PC-3 (cell line): ENCODE results near the gene SH3PXD2A. TPM values are rescaled to one million over a fixed set of nuclear protein-coding genes. Genes with fewer than 3 reads are reported as not detected.

Experiments
- ATAC-seq: fragments of 200-7000 bp; cut with Tn5 transposase; 2 replicates; pipeline ENCODE4 v1.9.1; 2020; ENCODE audit warnings: mild to moderate bottlenecking, moderate library complexity
- BruUV-seq: library from RNA; stranded (reverse); fragments of 400-500 nt; replicated peaks from 2 replicates; lab custom pipeline; 2021; lab: Mats Ljungman, UMichigan
- CTCF ChIA-PET: fragments of 300-600 bp; sonication (Branson Sonifier 250); formaldehyde crosslinking; loops from one replicate; lab custom pipeline; 2022; ENCODE audit warnings: antibody characterized with exemption; lab: Charles Lee
- POLR2A ChIA-PET: fragments of 300-600 bp; sonication (Branson Sonifier 250); formaldehyde crosslinking; loops from one replicate; lab custom pipeline; 2022; ENCODE audit warnings: antibody characterized with exemption; ENCODE audit not compliant: unreplicated experiment; lab: Charles Lee
- DNase-seq: peaks from one replicate; pipeline ENCODE4 v3.0.0-alpha.2; 2015
- H2AFZ ChIP-seq: fragments of 300-600 bp; sonication (generic); 2 replicates; pipeline ENCODE4 v1.6.0; 2016; ENCODE audit warnings: antibody characterized with exemption, low read length
- H3F3A ChIP-seq: fragments of 300-600 bp; sonication (generic); one replicate; pipeline ENCODE4 v1.6.0; 2017; ENCODE audit warnings: antibody characterized with exemption, low read length, control low read depth, mild to moderate bottlenecking; ENCODE audit not compliant: unreplicated experiment
- H3K27ac ChIP-seq: fragments of 300-600 bp; sonication (generic); 2 replicates; pipeline ENCODE4 v1.5.1; 2016; ENCODE audit warnings: mild to moderate bottlenecking, low read length
- H3K27me3 ChIP-seq: fragments of 300-600 bp; sonication (generic); 2 replicates; pipeline ENCODE4 v1.6.1; 2016; ENCODE audit warnings: low read length, mixed read lengths
- H3K36me3 ChIP-seq: fragments of 300-600 bp; sonication (generic); 2 replicates; pipeline ENCODE4 v1.6.1; 2016; ENCODE audit warnings: low read depth, mixed run types, low read length, mixed read lengths
- H3K4me1 ChIP-seq: fragments of 300-600 bp; sonication (generic); 2 replicates; pipeline ENCODE4 v1.5.1; 2016; ENCODE audit warnings: low read length; ENCODE audit not compliant: insufficient read depth
- H3K4me2 ChIP-seq: fragments of 300-600 bp; sonication (generic); 2 replicates; pipeline ENCODE4 v1.6.0; 2016; ENCODE audit warnings: low read length
- H3K4me3 ChIP-seq: fragments of 300-600 bp; sonication (generic); 2 replicates; pipeline ENCODE4 v1.5.1; 2016; ENCODE audit warnings: mild to moderate bottlenecking, low read length, mixed read lengths
- H3K79me2 ChIP-seq: fragments of 300-600 bp; sonication (generic); 2 replicates; pipeline ENCODE4 v1.6.1; 2017; ENCODE audit warnings: low read length, mixed read lengths
- H3K9ac ChIP-seq: fragments of 300-600 bp; sonication (generic); 2 replicates; pipeline ENCODE4 v1.6.0; 2016; ENCODE audit warnings: mild to moderate bottlenecking, low read length
- H3K9me2 ChIP-seq: fragments of 300-600 bp; sonication (generic); replicated peaks from 2 replicates; pipeline ENCODE4 v1.6.1; 2016; ENCODE audit warnings: mixed run types, low read length, mixed read lengths
- H3K9me3 ChIP-seq: fragments of 300-600 bp; sonication (generic); 2 replicates; pipeline ENCODE4 v1.6.1; 2016; ENCODE audit warnings: low read length, mixed read lengths
- H4K20me1 ChIP-seq: fragments of 300-600 bp; sonication (generic); 2 replicates; pipeline ENCODE4 v1.6.1; 2016; ENCODE audit warnings: low read length, mixed read lengths
- EZH2 ChIP-seq: fragments of 300-600 bp; sonication (generic); IDR thresholded peaks from one replicate; pipeline ENCODE4 v1.6.1; 2017; ENCODE audit warnings: antibody characterized with exemption, mild to moderate bottlenecking, low read length; ENCODE audit not compliant: unreplicated experiment
- EZH2phosphoT487 ChIP-seq: fragments of 300-600 bp; sonication (generic); IDR thresholded peaks from 2 replicates; pipeline ENCODE4 v1.6.1; 2018; ENCODE audit warnings: mild to moderate bottlenecking, antibody characterized with exemption, low read length, borderline replicate concordance
- intact Hi-C: fragments of 100-400 bp; cut with micrococcal nuclease; formaldehyde crosslinking; loops from 2 replicates; pipeline ENCODE4 v1.9.0; 2023
- total RNA-seq: library from RNA; depleted of rRNA; stranded (reverse); fragments of >200 nt; gene quantifications from 2 replicates; pipeline ENCODE4 v1.2.3, GENCODE V29; 2014
- TF ChIP-seq, protein P1 (sequence below): fragments of 300-600 bp; sonication (generic); conservative IDR thresholded peaks from 2 replicates; pipeline ENCODE4 v1.5.1; 2017; ENCODE audit warnings: antibody characterized with exemption, low read depth, mild to moderate bottlenecking, low read length

SH3PXD2A gene
- total RNA-seq, 1 experiment from 2014 or later: 3.4 TPM

DNA sequence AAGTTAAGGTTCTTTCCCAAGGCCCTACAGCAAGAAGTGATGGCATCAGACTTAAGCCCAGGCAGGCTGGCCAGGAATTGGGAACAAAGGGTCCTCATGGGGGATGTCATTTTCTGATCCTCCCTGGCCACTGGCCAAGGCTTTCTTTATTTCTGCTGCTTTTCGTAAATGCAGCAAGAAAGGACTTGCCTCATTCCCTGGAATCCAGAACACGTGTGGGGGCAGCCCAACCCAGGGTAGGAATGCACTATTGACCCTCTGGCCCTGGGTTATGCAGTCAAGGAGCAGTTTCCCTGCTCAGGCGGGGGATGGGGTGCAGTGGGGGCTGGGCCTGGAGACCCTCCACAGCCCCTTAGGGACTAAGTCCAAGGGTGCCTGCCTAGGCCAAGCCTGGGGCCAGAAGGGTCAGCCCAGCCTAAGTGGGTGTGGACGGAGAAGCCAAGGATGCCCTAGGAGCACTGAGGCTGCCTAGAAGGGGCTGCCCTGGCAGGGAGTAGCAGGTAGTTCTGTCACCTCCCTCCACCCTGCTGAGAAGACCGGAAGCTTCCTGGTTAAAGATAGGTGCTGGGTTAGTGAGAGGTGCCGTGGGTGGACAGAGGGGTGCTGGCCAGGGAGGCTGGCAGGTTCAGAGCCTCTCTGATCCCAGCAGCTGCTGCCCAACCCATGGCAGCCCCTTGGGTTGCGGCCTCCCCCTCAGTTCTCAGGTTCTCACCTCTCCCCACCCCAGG lies 179.2 kb downstream of the SH3PXD2A start:
- H3K36me3 ChIP-seq: no peaks in the 10 kb centered on the region
- H3K27ac ChIP-seq: no peak overlapping the region
- no TSS peak for BruUV-seq
- no peaks in the 10 kb centered on the region for H3F3A ChIP-seq
- ChIA-PET POLR2A (no interaction called here), CTCF (no interaction called here)
- no peak overlapping the region for H3K4me2 ChIP-seq
- H3K4me1 ChIP-seq: no peaks in the 10 kb centered on the region
- no peaks in the 10 kb centered on the region for H3K9me3 ChIP-seq
- no peaks in the 10 kb centered on the region for H3K9me2 ChIP-seq
- no peak overlapping the region for H3K9ac ChIP-seq
- no peak overlapping the region for H3K4me3 ChIP-seq
- DNase-seq: no peak
- ATAC-seq: no peak
- intact Hi-C loops: no loop called here
- H4K20me1 ChIP-seq: no peaks in the 10 kb centered on the region
- TF ChIP-seq EZH2: no peak
- TF ChIP-seq, protein P1, sequence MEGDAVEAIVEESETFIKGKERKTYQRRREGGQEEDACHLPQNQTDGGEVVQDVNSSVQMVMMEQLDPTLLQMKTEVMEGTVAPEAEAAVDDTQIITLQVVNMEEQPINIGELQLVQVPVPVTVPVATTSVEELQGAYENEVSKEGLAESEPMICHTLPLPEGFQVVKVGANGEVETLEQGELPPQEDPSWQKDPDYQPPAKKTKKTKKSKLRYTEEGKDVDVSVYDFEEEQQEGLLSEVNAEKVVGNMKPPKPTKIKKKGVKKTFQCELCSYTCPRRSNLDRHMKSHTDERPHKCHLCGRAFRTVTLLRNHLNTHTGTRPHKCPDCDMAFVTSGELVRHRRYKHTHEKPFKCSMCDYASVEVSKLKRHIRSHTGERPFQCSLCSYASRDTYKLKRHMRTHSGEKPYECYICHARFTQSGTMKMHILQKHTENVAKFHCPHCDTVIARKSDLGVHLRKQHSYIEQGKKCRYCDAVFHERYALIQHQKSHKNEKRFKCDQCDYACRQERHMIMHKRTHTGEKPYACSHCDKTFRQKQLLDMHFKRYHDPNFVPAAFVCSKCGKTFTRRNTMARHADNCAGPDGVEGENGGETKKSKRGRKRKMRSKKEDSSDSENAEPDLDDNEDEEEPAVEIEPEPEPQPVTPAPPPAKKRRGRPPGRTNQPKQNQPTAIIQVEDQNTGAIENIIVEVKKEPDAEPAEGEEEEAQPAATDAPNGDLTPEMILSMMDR: no peak
- TF ChIP-seq EZH2phosphoT487: no peak
- no peaks in the 10 kb centered on the region for H3K79me2 ChIP-seq
- H3K27me3 ChIP-seq: no peaks in the 10 kb centered on the region
- no peak overlapping the region for H2AFZ ChIP-seq

- no peak overlapping the region for H2AFZ ChIP-seq
- no peaks in the 10 kb centered on the region for H3F3A ChIP-seq
- no peaks in the 10 kb centered on the region for H3K4me1 ChIP-seq
- no peaks in the 10 kb centered on the region for H3K36me3 ChIP-seq
- ATAC-seq (no peak), DNase-seq (no peak)
- H3K27ac ChIP-seq: no peak overlapping the region
- H3K79me2 ChIP-seq: no peaks in the 10 kb centered on the region
- intact Hi-C loops: no loop called here
- H3K9me2 ChIP-seq: no peaks in the 10 kb centered on the region
- no peak overlapping the region for H3K4me3 ChIP-seq
- CTCF ChIA-PET: no interaction called here
- no peaks in the 10 kb centered on the region for H3K27me3 ChIP-seq
- H4K20me1 ChIP-seq: no peaks in the 10 kb centered on the region
- H3K4me2 ChIP-seq: no peak overlapping the region
- H3K9ac ChIP-seq: no peak overlapping the region
- POLR2A ChIA-PET: no interaction called here
- BruUV-seq: no TSS peak
- TF ChIP-seq EZH2phosphoT487 (no peak), EZH2 (no peak)
- TF ChIP-seq, protein P1: no peak
- H3K9me3 ChIP-seq: no peaks in the 10 kb centered on the region
Observed at GRCh38 chr10:103673606-103674005, 181.8 kb downstream of the SH3PXD2A start.

DNA sequence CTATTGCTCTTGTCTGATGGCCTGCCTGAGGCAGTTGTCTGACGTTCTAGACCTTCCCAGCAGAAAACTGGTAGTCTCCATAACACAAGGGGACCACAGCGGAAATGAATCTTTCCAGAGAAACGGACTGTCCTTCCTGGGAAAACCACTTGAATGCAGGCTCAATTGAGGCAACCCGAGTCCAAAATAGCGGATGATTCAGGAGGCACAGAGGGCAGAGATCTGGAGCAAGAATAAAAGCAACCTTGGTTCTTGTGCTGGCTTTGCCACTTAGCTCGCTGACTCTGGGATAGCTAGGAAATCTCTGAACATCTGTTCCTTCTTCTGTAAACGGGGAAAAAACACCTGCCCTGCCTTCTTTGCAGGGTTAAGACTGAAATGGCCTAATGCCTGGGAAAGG lies 183.0 kb downstream of the SH3PXD2A start:
- no peaks in the 10 kb centered on the region for H3K9me3 ChIP-seq
- H3K79me2 ChIP-seq: no peaks in the 10 kb centered on the region
- H3K27me3 ChIP-seq: no peaks in the 10 kb centered on the region
- CTCF ChIA-PET: no interaction called here
- H2AFZ ChIP-seq: no peak overlapping the region
- H3K4me1 ChIP-seq: no peaks in the 10 kb centered on the region
- no peaks in the 10 kb centered on the region for H3F3A ChIP-seq
- intact Hi-C loops: no loop called here
- POLR2A ChIA-PET: no interaction called here
- BruUV-seq: no TSS peak
- H3K4me3 ChIP-seq: no peak overlapping the region
- no peaks in the 10 kb centered on the region for H4K20me1 ChIP-seq
- no peak overlapping the region for H3K9ac ChIP-seq
- H3K4me2 ChIP-seq: no peak overlapping the region
- no peak overlapping the region for H3K27ac ChIP-seq
- H3K36me3 ChIP-seq: no peaks in the 10 kb centered on the region
- TF ChIP-seq EZH2phosphoT487 (no peak), EZH2 (no peak)
- TF ChIP-seq, protein P1: no peak
- no peak for ATAC-seq
- DNase-seq: no peak
- no peaks in the 10 kb centered on the region for H3K9me2 ChIP-seq
